ENCODE measurements around the gene PLEKHA6.

DNA sequence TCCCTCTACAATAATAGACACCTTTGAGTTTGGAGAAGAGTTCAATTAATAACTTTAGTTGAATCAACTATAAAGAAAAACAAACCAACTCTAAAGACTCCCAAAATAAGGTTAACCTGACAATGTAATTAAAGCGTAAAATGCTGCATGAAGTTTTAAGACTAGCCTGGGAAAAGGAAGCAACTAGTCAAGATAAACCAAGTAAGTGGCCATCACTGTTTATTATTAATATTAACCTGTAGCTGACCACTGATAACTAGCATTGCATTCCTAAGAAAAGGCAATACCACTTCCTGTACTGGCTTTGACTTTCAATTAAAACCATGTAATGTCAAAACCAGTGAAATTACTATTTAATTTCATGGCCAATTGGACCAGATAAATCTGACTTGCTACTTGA lies 48.9 kb upstream of the PLEKHA6 start:
- TF ChIP-seq, protein P1, sequence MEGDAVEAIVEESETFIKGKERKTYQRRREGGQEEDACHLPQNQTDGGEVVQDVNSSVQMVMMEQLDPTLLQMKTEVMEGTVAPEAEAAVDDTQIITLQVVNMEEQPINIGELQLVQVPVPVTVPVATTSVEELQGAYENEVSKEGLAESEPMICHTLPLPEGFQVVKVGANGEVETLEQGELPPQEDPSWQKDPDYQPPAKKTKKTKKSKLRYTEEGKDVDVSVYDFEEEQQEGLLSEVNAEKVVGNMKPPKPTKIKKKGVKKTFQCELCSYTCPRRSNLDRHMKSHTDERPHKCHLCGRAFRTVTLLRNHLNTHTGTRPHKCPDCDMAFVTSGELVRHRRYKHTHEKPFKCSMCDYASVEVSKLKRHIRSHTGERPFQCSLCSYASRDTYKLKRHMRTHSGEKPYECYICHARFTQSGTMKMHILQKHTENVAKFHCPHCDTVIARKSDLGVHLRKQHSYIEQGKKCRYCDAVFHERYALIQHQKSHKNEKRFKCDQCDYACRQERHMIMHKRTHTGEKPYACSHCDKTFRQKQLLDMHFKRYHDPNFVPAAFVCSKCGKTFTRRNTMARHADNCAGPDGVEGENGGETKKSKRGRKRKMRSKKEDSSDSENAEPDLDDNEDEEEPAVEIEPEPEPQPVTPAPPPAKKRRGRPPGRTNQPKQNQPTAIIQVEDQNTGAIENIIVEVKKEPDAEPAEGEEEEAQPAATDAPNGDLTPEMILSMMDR (IDR thresholded peaks at IDR 0.05), result no peak
- no peak for TF ChIP-seq POLR2A (IDR thresholded peaks at IDR 0.05)
